ENCODE measurements around the gene ANKRD13D.

ANKRD13D gene

GRCh38 chr11:67273260-67273990, 15.7 kb upstream of the ANKRD13D start:
- no peak for DNase-seq (ENCODE audit: low read depth)

GRCh38 chr11:67274768-67275605, 14.1 kb upstream of the ANKRD13D start:
- no peak for DNase-seq (ENCODE audit: low read depth)

- DNase-seq (ENCODE audit: low read depth), result no peak
These were observed 13.3 kb upstream of the ANKRD13D start for GRCh38 chr11:67275606-67276409.

- DNase-seq (ENCODE audit: low read depth), result peak; percentile 47
These were observed 12.3 kb upstream of the ANKRD13D start for GRCh38 chr11:67276781-67277230.

- peak; percentile 82 for DNase-seq (ENCODE audit: low read depth)
These were observed 11.7 kb upstream of the ANKRD13D start for GRCh38 chr11:67277231-67277961.

- no peak for DNase-seq (ENCODE audit: low read depth)
These were observed 10.8 kb upstream of the ANKRD13D start for GRCh38 chr11:67278135-67278938.

- no peak for DNase-seq (ENCODE audit: low read depth)
These were observed 10.0 kb upstream of the ANKRD13D start for GRCh38 chr11:67278939-67279588.

- no peak for DNase-seq (ENCODE audit: low read depth)
These were observed 9.3 kb upstream of the ANKRD13D start for GRCh38 chr11:67279589-67280340.

GRCh38 chr11:67280341-67280787, 8.7 kb upstream of the ANKRD13D start:
- no peak for DNase-seq (ENCODE audit: low read depth)

- DNase-seq (ENCODE audit: low read depth), result no peak
These were observed 8.1 kb upstream of the ANKRD13D start for GRCh38 chr11:67280788-67281551.

- DNase-seq (ENCODE audit: low read depth), result no peak
These were observed 7.5 kb upstream of the ANKRD13D start for GRCh38 chr11:67281552-67282150.

- DNase-seq (ENCODE audit: low read depth), result no peak
These were observed 6.8 kb upstream of the ANKRD13D start for GRCh38 chr11:67282155-67282875.

GRCh38 chr11:67282876-67283371, 6.2 kb upstream of the ANKRD13D start:
- DNase-seq (ENCODE audit: low read depth), result no peak

- DNase-seq (ENCODE audit: low read depth), result no peak
These were observed 5.6 kb upstream of the ANKRD13D start for GRCh38 chr11:67283481-67283963.

GRCh38 chr11:67284811-67285540, 4.1 kb upstream of the ANKRD13D start:
- DNase-seq (ENCODE audit: low read depth), result no peak

Data from stimulated activated CD8-positive, alpha-beta memory T cell treated with anti-CD3 and anti-CD28 coated beads, Interleukin-4, amount 100 ng/mL, for 24 hours (primary cell).